22Rv1 (cell line): Measurements from ENCODE around the gene FAM209B.

Experiments used
- ZFX ChIP-seq: fragments of 450-650 bp; IDR thresholded peaks from 2 replicates; pipeline ENCODE4 v1.6.1; 2017; ENCODE audit warnings: antibody characterized with exemption, borderline replicate concordance
- TF ChIP-seq, protein P1 (sequence below): fragments of 450-650 bp; IDR thresholded peaks from 2 replicates; pipeline ENCODE4 v1.5.1; 2017; ENCODE audit warnings: mild to moderate bottlenecking

DNA sequence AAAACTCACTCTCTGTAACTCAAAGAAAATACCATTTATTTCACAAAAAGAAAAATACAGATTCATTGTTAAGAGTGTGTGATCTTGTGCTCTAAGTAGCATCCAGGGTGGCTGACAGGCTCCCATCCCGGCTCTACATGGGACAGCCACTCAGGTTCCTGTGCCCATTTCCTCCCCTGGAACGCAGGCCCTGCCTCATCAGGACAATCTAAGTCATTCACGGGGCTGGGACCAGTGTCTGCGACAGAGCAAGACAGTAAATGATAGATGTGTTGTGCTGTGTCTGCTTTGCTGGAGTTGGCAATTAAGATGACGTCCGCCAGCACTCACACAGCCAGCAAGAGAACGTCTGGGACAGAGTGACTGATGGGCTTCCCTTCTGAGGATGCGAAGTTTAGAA, 15.4 kb upstream of the FAM209B start:
- TF ChIP-seq, protein P1, sequence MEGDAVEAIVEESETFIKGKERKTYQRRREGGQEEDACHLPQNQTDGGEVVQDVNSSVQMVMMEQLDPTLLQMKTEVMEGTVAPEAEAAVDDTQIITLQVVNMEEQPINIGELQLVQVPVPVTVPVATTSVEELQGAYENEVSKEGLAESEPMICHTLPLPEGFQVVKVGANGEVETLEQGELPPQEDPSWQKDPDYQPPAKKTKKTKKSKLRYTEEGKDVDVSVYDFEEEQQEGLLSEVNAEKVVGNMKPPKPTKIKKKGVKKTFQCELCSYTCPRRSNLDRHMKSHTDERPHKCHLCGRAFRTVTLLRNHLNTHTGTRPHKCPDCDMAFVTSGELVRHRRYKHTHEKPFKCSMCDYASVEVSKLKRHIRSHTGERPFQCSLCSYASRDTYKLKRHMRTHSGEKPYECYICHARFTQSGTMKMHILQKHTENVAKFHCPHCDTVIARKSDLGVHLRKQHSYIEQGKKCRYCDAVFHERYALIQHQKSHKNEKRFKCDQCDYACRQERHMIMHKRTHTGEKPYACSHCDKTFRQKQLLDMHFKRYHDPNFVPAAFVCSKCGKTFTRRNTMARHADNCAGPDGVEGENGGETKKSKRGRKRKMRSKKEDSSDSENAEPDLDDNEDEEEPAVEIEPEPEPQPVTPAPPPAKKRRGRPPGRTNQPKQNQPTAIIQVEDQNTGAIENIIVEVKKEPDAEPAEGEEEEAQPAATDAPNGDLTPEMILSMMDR, result no peak
- TF ChIP-seq ZFX, result no peak
